Caco-2 (cell line): ENCODE results near the gene KCNN3. TPM values are rescaled to one million over a fixed set of nuclear protein-coding genes. Genes with fewer than 3 reads are reported as not detected.

Experiments
- BruUV-seq: library from RNA; stranded (reverse); fragments of 400-500 nt; replicated peaks from 2 replicates; lab custom pipeline; 2021; lab: Mats Ljungman, UMichigan
- CTCF ChIA-PET: fragments of 300-600 bp; sonication (Branson Sonifier 250); formaldehyde crosslinking; loops from one replicate; lab custom pipeline; 2022; ENCODE audit warnings: antibody characterized with exemption; lab: Charles Lee
- POLR2A ChIA-PET: fragments of 300-600 bp; sonication (Branson Sonifier 250); formaldehyde crosslinking; loops from one replicate; lab custom pipeline; 2022; ENCODE audit warnings: antibody characterized with exemption; lab: Charles Lee
- DNase-seq, 2 experiments: peaks; one replicate each; pipeline versions ENCODE4 v3.0.0 to v3.0.0-alpha.2; 2020 to 2022
- H3K27me3 ChIP-seq: replicated peaks from 2 replicates; pipeline ENCODE4 v1.6.0; 2011; ENCODE audit warnings: low read length; ENCODE audit not compliant: control insufficient read depth, insufficient read depth
- H3K36me3 ChIP-seq: 2 replicates; pipeline ENCODE4 v1.5.1; 2011; ENCODE audit warnings: low read length; ENCODE audit not compliant: control insufficient read depth, insufficient read depth
- H3K4me1 ChIP-seq: fragments of 250-450 bp; sonication (Bioruptor Pico); 2 replicates; pipeline ENCODE4 v1.5.1; 2020; ENCODE audit warnings: mild to moderate bottlenecking
- H3K4me3 ChIP-seq: 2 replicates; pipeline ENCODE4 v1.5.1; 2011; ENCODE audit warnings: low read depth, mild to moderate bottlenecking, control low read depth, low read length
- H3K9me3 ChIP-seq: fragments of 250-450 bp; sonication (Bioruptor Pico); 2 replicates; pipeline ENCODE4 v1.5.1; 2020; ENCODE audit warnings: mild to moderate bottlenecking, moderate library complexity
- H3K27ac Mint-ChIP-seq: one replicate; pipeline ENCODE4 v1.8.0; 2022; ENCODE audit warnings: mixed read lengths; ENCODE audit not compliant: unreplicated experiment
- H3K27me3 Mint-ChIP-seq: one replicate; pipeline ENCODE4 v1.8.0; 2022; ENCODE audit warnings: mixed read lengths; ENCODE audit not compliant: insufficient read depth, unreplicated experiment
- H3K36me3 Mint-ChIP-seq: one replicate; pipeline ENCODE4 v1.8.0; 2022; ENCODE audit warnings: mild to moderate bottlenecking, mixed read lengths; ENCODE audit not compliant: insufficient read depth, unreplicated experiment
- H3K4me1 Mint-ChIP-seq: one replicate; pipeline ENCODE4 v1.8.0; 2022; ENCODE audit warnings: low read depth, mixed read lengths; ENCODE audit not compliant: unreplicated experiment
- H3K4me3 Mint-ChIP-seq: one replicate; pipeline ENCODE4 v1.8.0; 2022; ENCODE audit warnings: mild to moderate bottlenecking, moderate library complexity, mixed read lengths; ENCODE audit not compliant: unreplicated experiment
- H3K9me3 Mint-ChIP-seq: one replicate; pipeline ENCODE4 v1.8.0; 2022; ENCODE audit warnings: mixed read lengths; ENCODE audit not compliant: unreplicated experiment
- CTCF ChIP-seq, 2 experiments: fragments of 200-600 bp in 1 of 2; IDR thresholded peaks; 1 replicate in 1 of 2; 2 replicates in 1 of 2; pipeline versions ENCODE4 v1.5.1 to v1.8.0; 2011 to 2022; ENCODE audit warnings: antibody characterized with exemption in 1 of 2, control low read depth in 1 of 2, inconsistent platforms in 1 of 2, low read depth in 1 of 2, low read length in 1 of 2, mild to moderate bottlenecking in 1 of 2, moderate library complexity in 1 of 2; ENCODE audit not compliant: insufficient read depth in 1 of 2, severe bottlenecking in 1 of 2, unreplicated experiment in 1 of 2
- intact Hi-C: fragments of 100-400 bp; cut with micrococcal nuclease; formaldehyde crosslinking; loops from one replicate; pipeline ENCODE4 v1.10.0; 2022; ENCODE audit not compliant: unreplicated experiment
- total RNA-seq: library from RNA; stranded (reverse); gene quantifications from 2 replicates; pipeline ENCODE4 v1.2.3, GENCODE V29; 2022

The KCNN3 gene
- total RNA-seq, 1 experiment from 2014 or later = 0.05 TPM

DNA sequence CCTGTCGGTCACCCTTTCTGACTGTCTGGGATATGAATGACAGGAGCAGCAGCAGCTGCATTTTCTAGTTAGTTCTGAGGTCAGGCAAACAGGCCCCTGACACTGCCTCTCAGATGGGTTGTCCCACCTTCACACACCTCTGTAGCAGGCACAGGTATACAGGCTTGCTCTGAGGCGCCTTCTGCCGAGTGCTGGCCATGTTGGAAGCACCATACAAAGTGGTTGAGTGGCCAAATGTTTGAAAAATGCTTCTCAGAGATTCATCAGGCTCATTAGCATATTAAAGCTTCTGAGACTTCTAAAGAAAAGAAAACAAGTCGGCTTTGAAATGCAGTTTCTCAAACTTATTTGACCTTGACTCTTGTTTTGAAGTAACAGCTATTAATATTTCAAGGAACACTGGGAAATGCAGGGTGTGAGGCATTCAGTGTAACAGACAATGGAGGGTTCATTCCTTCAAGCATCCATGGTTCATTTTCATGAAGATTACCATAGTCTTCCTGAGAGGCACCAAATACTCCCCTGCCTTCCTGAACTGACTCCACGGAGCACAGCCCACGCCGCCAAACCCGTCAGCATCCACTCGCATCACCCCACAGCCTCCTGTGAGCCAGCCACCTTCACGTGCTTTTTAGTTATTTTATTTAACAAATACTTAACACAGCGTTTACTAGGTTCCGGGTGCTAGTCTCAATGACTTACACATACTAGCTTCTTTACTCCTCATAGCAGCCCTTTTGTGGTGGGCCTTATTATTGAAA lies 81.8 kb downstream of the KCNN3 start:
- no peaks in the 10 kb centered on the region for H3K36me3 ChIP-seq
- ChIA-PET CTCF (no interaction called here), POLR2A (no interaction called here)
- intact Hi-C loops = no loop called here
- no peak overlapping the region for H3K4me3 ChIP-seq
- H3K36me3 Mint-ChIP-seq = no peaks in the 10 kb centered on the region
- H3K27me3 Mint-ChIP-seq = peaks cover 4% of the 10 kb centered on the region
- no TSS peak for BruUV-seq
- no peak for DNase-seq
- no peaks in the 10 kb centered on the region for H3K4me1 Mint-ChIP-seq
- peaks cover 4% of the 10 kb centered on the region; the same call in 1 of the 2 replicates for H3K4me1 ChIP-seq
- H3K4me3 Mint-ChIP-seq = no peak overlapping the region
- H3K27ac Mint-ChIP-seq = no peak overlapping the region
- no peak for TF ChIP-seq CTCF (IDR thresholded peaks at IDR 0.05; ENCODE audit: insufficient read depth in 1 of 2, low read depth in 1 of 2, low read length in 1 of 2, severe bottlenecking in 1 of 2, unreplicated experiment in 1 of 2)
- no peaks in the 10 kb centered on the region for H3K9me3 Mint-ChIP-seq
- H3K27me3 ChIP-seq = no peaks in the 10 kb centered on the region
- no peaks in the 10 kb centered on the region for H3K9me3 ChIP-seq

GRCh38 chr1:154786804-154787570 lies 83.1 kb downstream of the KCNN3 start:
- intact Hi-C loops = no loop called here
- Mint-ChIP-seq H3K27me3 (peaks cover 4% of the 10 kb centered on the region), H3K27ac (no peak overlapping the region), H3K4me3 (no peak overlapping the region), H3K36me3 (no peaks in the 10 kb centered on the region), H3K4me1 (no peaks in the 10 kb centered on the region), H3K9me3 (no peaks in the 10 kb centered on the region)
- Histone ChIP-seq H3K9me3 (no peaks in the 10 kb centered on the region), H3K4me3 (no peak overlapping the region), H3K27me3 (no peaks in the 10 kb centered on the region), H3K4me1 (peaks cover 4% of the 10 kb centered on the region; the same call in 1 of the 2 replicates), H3K36me3 (no peaks in the 10 kb centered on the region)
- BruUV-seq = no TSS peak
- no peak for TF ChIP-seq CTCF (IDR thresholded peaks at IDR 0.05; ENCODE audit: insufficient read depth in 1 of 2, low read depth in 1 of 2, low read length in 1 of 2, severe bottlenecking in 1 of 2, unreplicated experiment in 1 of 2)
- ChIA-PET CTCF (no interaction called here), POLR2A (no interaction called here)
- no peak for DNase-seq

GRCh38 chr1:154784924-154785531 lies 85.1 kb downstream of the KCNN3 start:
- H3K36me3 Mint-ChIP-seq = no peaks in the 10 kb centered on the region
- POLR2A ChIA-PET = no interaction called here
- peak overlapping the region; percentile 41 for H3K27ac Mint-ChIP-seq
- no peaks in the 10 kb centered on the region for H3K4me1 Mint-ChIP-seq
- Histone ChIP-seq H3K27me3 (no peaks in the 10 kb centered on the region), H3K4me1 (peaks cover 4% of the 10 kb centered on the region; the same call in 1 of the 2 replicates), H3K36me3 (no peaks in the 10 kb centered on the region), H3K4me3 (no peak overlapping the region), H3K9me3 (no peaks in the 10 kb centered on the region)
- intact Hi-C loops = no loop called here
- no peak overlapping the region for H3K4me3 Mint-ChIP-seq
- no TSS peak for BruUV-seq
- CTCF ChIA-PET = interaction anchor here (0.8 kb wide), 1 partner anchor 24 kb away, joined by 3 read pairs; no protein-coding TSS in a partner anchor
- H3K27me3 Mint-ChIP-seq = no peaks in the 10 kb centered on the region
- H3K9me3 Mint-ChIP-seq = no peaks in the 10 kb centered on the region
- no peak for TF ChIP-seq CTCF (IDR thresholded peaks at IDR 0.05; ENCODE audit: insufficient read depth in 1 of 2, low read depth in 1 of 2, low read length in 1 of 2, severe bottlenecking in 1 of 2, unreplicated experiment in 1 of 2)
- peak; percentile 68 to 71 for DNase-seq
